H9 (cell line): ENCODE data around the gene CCDC174. TPM values are rescaled to one million over a fixed set of nuclear protein-coding genes. Genes with fewer than 3 reads are reported as not detected.

Experiments
- DNase-seq: peaks from one replicate; pipeline ENCODE4 v3.0.0-alpha.2; 2017
- H2AFZ ChIP-seq: one replicate; pipeline ENCODE4 v1.6.1; 2013; ENCODE audit warnings: mild to moderate bottlenecking, low read length, control low read depth, moderate library complexity
- H2AK5ac ChIP-seq: 2 replicates; pipeline ENCODE4 v1.6.1; 2013; ENCODE audit warnings: low read length, control low read depth, mixed read lengths; ENCODE audit not compliant: insufficient read length
- H2BK120ac ChIP-seq: one replicate; pipeline ENCODE4 v1.6.1; 2013; ENCODE audit warnings: low read depth, mild to moderate bottlenecking, low read length, control low read depth, inconsistent platforms; ENCODE audit not compliant: poor library complexity, severe bottlenecking
- H2BK12ac ChIP-seq: 2 replicates; pipeline ENCODE4 v1.6.1; 2013; ENCODE audit warnings: low read length, control low read depth, mixed read lengths, low read depth; ENCODE audit not compliant: insufficient read length
- H2BK15ac ChIP-seq: 2 replicates; pipeline ENCODE4 v1.6.1; 2013; ENCODE audit warnings: low read depth, low read length, control low read depth
- H2BK20ac ChIP-seq: one replicate; pipeline ENCODE4 v1.6.1; 2013; ENCODE audit warnings: low read depth, mild to moderate bottlenecking, low read length, control low read depth, inconsistent platforms; ENCODE audit not compliant: poor library complexity, severe bottlenecking
- H2BK5ac ChIP-seq: 2 replicates; pipeline ENCODE4 v1.6.1; 2013; ENCODE audit warnings: low read length, control low read depth, mixed read lengths; ENCODE audit not compliant: insufficient read length
- H3K14ac ChIP-seq: 2 replicates; pipeline ENCODE4 v1.6.1; 2013; ENCODE audit warnings: low read length, control low read depth; ENCODE audit not compliant: insufficient read depth
- H3K18ac ChIP-seq: 2 replicates; pipeline ENCODE4 v1.6.1; 2013; ENCODE audit warnings: low read depth, mild to moderate bottlenecking, mixed read lengths, low read length, control low read depth; ENCODE audit not compliant: insufficient read length
- H3K23ac ChIP-seq: 2 replicates; pipeline ENCODE4 v1.6.1; 2013; ENCODE audit warnings: low read length, control low read depth, mixed read lengths, low read depth; ENCODE audit not compliant: insufficient read length
- H3K23me2 ChIP-seq: 2 replicates; pipeline ENCODE4 v1.6.1; 2013; ENCODE audit warnings: low read depth, mild to moderate bottlenecking, mixed read lengths, low read length, control low read depth; ENCODE audit not compliant: insufficient read length, poor library complexity, severe bottlenecking
- H3K27ac ChIP-seq: 2 replicates; pipeline ENCODE4 v1.5.1; 2013; ENCODE audit warnings: low read length, control low read depth, mixed read lengths, low read depth; ENCODE audit not compliant: insufficient read length
- H3K27me3 ChIP-seq: 2 replicates; pipeline ENCODE4 v1.6.1; 2013; ENCODE audit warnings: low read length, control low read depth, inconsistent platforms; ENCODE audit not compliant: insufficient read depth
- H3K4ac ChIP-seq: 2 replicates; pipeline ENCODE4 v1.6.1; 2013; ENCODE audit warnings: low read depth, mild to moderate bottlenecking, control low read depth, inconsistent platforms, low read length, moderate library complexity
- H3K4me1 ChIP-seq: 2 replicates; pipeline ENCODE4 v1.6.1; 2013; ENCODE audit warnings: low read length, control low read depth, inconsistent platforms; ENCODE audit not compliant: insufficient read depth
- H3K4me2 ChIP-seq: 2 replicates; pipeline ENCODE4 v1.6.1; 2013; ENCODE audit warnings: low read length, control low read depth, mixed read lengths; ENCODE audit not compliant: insufficient read length, insufficient read depth
- H3K56ac ChIP-seq: 2 replicates; pipeline ENCODE4 v1.6.1; 2013; ENCODE audit warnings: low read depth, mild to moderate bottlenecking, mixed read lengths, low read length, control low read depth; ENCODE audit not compliant: insufficient read length
- H3K79me1 ChIP-seq: 2 replicates; pipeline ENCODE4 v1.6.1; 2013; ENCODE audit warnings: low read depth, mild to moderate bottlenecking, moderate library complexity, low read length, control low read depth, inconsistent platforms; ENCODE audit not compliant: insufficient read depth, poor library complexity, severe bottlenecking
- H3K79me2 ChIP-seq: 2 replicates; pipeline ENCODE4 v1.6.1; 2013; ENCODE audit warnings: low read length, control low read depth, inconsistent platforms; ENCODE audit not compliant: insufficient read depth
- H3K9ac ChIP-seq: 2 replicates; pipeline ENCODE4 v1.6.1; 2013; ENCODE audit warnings: low read length, control low read depth, mixed read lengths; ENCODE audit not compliant: insufficient read length; ENCODE audit errors: extremely low read depth
- H3K9me3 ChIP-seq: one replicate; pipeline ENCODE4 v1.6.1; 2013; ENCODE audit warnings: low read depth, low read length, inconsistent platforms; ENCODE audit not compliant: control insufficient read depth
- H3T11ph ChIP-seq: one replicate; pipeline ENCODE4 v1.6.1; 2013; ENCODE audit warnings: mild to moderate bottlenecking, low read length, control low read depth, inconsistent platforms
- H4K20me1 ChIP-seq: one replicate; pipeline ENCODE4 v1.6.1; 2013; ENCODE audit not compliant: control insufficient read depth, insufficient read length, insufficient read depth
- H4K5ac ChIP-seq: 2 replicates; pipeline ENCODE4 v1.6.1; 2013; ENCODE audit warnings: low read depth, mild to moderate bottlenecking, mixed read lengths, low read length, control low read depth; ENCODE audit not compliant: insufficient read length
- H4K8ac ChIP-seq: replicated peaks from 2 replicates; pipeline ENCODE4 v1.6.1; 2013; ENCODE audit warnings: low read length, control low read depth, mixed read lengths, low read depth; ENCODE audit not compliant: insufficient read length
- H4K91ac ChIP-seq: 2 replicates; pipeline ENCODE4 v1.6.1; 2013; ENCODE audit warnings: low read depth, mild to moderate bottlenecking, moderate library complexity, mixed read lengths, low read length, control low read depth; ENCODE audit not compliant: insufficient read length
- H3K27ac Mint-ChIP-seq, 3 experiments: 2 replicates in 2 of 3; 3 replicates in 1 of 3; pipeline ENCODE4 v1.8.0; 2020 to 2021; ENCODE audit warnings: mixed read lengths in 3 of 3, mild to moderate bottlenecking in 1 of 3, moderate library complexity in 1 of 3
- H3K27me3 Mint-ChIP-seq: 2 replicates; pipeline ENCODE4 v1.8.0; 2021; ENCODE audit warnings: low read depth, mild to moderate bottlenecking, moderate library complexity, mixed read lengths
- H3K36me3 Mint-ChIP-seq, 3 experiments: 2 replicates in 2 of 3; 3 replicates in 1 of 3; pipeline ENCODE4 v1.8.0; 2020 to 2021; ENCODE audit warnings: low read depth in 3 of 3, mixed read lengths in 3 of 3; ENCODE audit not compliant: insufficient read depth in 1 of 3
- H3K4me1 Mint-ChIP-seq, 2 experiments: 2 replicates each; pipeline ENCODE4 v1.8.0; 2020; ENCODE audit warnings: mixed read lengths in 2 of 2
- H3K4me3 Mint-ChIP-seq, 2 experiments: 2 replicates in 1 of 2; 3 replicates in 1 of 2; pipeline ENCODE4 v1.8.0; 2020 to 2021; ENCODE audit warnings: mild to moderate bottlenecking in 2 of 2, mixed read lengths in 2 of 2, moderate library complexity in 1 of 2
- H3K9me3 Mint-ChIP-seq, 2 experiments: 2 replicates in 1 of 2; 3 replicates in 1 of 2; pipeline ENCODE4 v1.8.0; 2020; ENCODE audit warnings: mild to moderate bottlenecking in 2 of 2, mixed read lengths in 2 of 2, moderate library complexity in 1 of 2
- CTCF ChIP-seq: fragments of 200-600 bp; sonication (generic); conservative IDR thresholded peaks from 3 replicates; pipeline ENCODE4 v1.8.0; 2021; ENCODE audit warnings: antibody characterized with exemption, mild to moderate bottlenecking
- WGBS: extraction: QIAGEN DNeasy Blood & Tissue Kit; methylation state at CpG from one replicate; pipeline ENCODE4 v1.1.7; 2013; ENCODE audit warnings: missing lambda C conversion rate, low lambda C conversion rate, mixed read lengths; ENCODE audit not compliant: insufficient read length; ENCODE audit errors: extremely low coverage; 5-methylcytosine and 5-hydroxymethylcytosine counted together
- total RNA-seq: library from RNA; stranded (reverse); gene quantifications from 2 replicates; pipeline ENCODE4 v1.2.1, GENCODE V29; 2021

Gene CCDC174
- total RNA-seq, 1 experiment from 2014 or later = 15.2 TPM

GRCh38 chr3:14703791-14704190 is 52.2 kb downstream of the CCDC174 start:
- Histone ChIP-seq H3K9ac (no peak overlapping the region), H2BK12ac (no peak overlapping the region), H3K23me2 (no peaks in the 10 kb centered on the region), H4K5ac (no peak overlapping the region), H3K4me1 (no peaks in the 10 kb centered on the region), H4K8ac (no peak overlapping the region), H3K27me3 (no peaks in the 10 kb centered on the region), H3K14ac (no peak overlapping the region), H4K91ac (no peak overlapping the region), H2BK15ac (no peak overlapping the region), H2BK5ac (no peak overlapping the region), H3K9me3 (no peaks in the 10 kb centered on the region), H2BK20ac (no peak overlapping the region), H3T11ph (no peak overlapping the region), H2BK120ac (no peak overlapping the region), H3K79me1 (no peaks in the 10 kb centered on the region), H4K20me1 (no peaks in the 10 kb centered on the region), H3K56ac (no peak overlapping the region), H2AFZ (no peak overlapping the region), H3K18ac (no peak overlapping the region), H3K4me2 (no peak overlapping the region), H3K27ac (no peak overlapping the region), H3K23ac (no peak overlapping the region), H3K79me2 (no peaks in the 10 kb centered on the region), H3K4ac (no peak overlapping the region), H2AK5ac (no peak overlapping the region)
- H3K27me3 Mint-ChIP-seq = peaks cover 12% of the 10 kb centered on the region
- no peaks in the 10 kb centered on the region for H3K9me3 Mint-ChIP-seq
- H3K27ac Mint-ChIP-seq = no peak overlapping the region
- H3K4me1 Mint-ChIP-seq = no peaks in the 10 kb centered on the region
- no CpG with 5 or more reads among the region's 3 CpGs for WGBS
- H3K36me3 Mint-ChIP-seq = no peaks in the 10 kb centered on the region
- no peak for TF ChIP-seq CTCF
- no peak overlapping the region for H3K4me3 Mint-ChIP-seq
- DNase-seq = no peak
